A549 (cell line): ENCODE results near the gene NECTIN1. TPM values are rescaled to one million over a fixed set of nuclear protein-coding genes. Genes with fewer than 3 reads are reported as not detected.

Source experiments
- ATAC-seq, 2 experiments: fragments of 200-7000 bp in 1 of 2; fragments of >200 bp in 1 of 2; cut with Nextera tagmentation in 1 of 2; cut with Tn5 transposase in 1 of 2; 3 replicates each; pipeline versions ENCODE4 v1.8.0 to v1.9.1; 2018 to 2020; ENCODE audit warnings: mild to moderate bottlenecking in 1 of 2, moderate library complexity in 1 of 2
- CTCF ChIA-PET: fragments of 300-600 bp; sonication (Branson Sonifier 250); formaldehyde crosslinking; extraction: SDS; loops from one replicate; lab custom pipeline; 2021; ENCODE audit warnings: antibody characterized with exemption, inconsistent platforms; lab: Yijun Ruan, JAX
- POLR2A ChIA-PET: fragments of 350-600 bp; formaldehyde crosslinking; extraction: SDS; loops from one replicate; lab custom pipeline; 2021; ENCODE audit warnings: antibody characterized with exemption, inconsistent platforms; lab: Yijun Ruan, JAX
- DNase-seq, 2 experiments: peaks; one replicate each; pipeline versions ENCODE4 v3.0.0 to v3.0.0-alpha.2; 2011 to 2016; ENCODE audit warnings: low read depth in 1 of 2, low spot score in 1 of 2
- FAIRE-seq: peaks from 2 replicates; lab custom pipeline; 2011; peaks lifted over from hg19 to GRCh38; lab: Jason Lieb, UNC
- H3K27ac ChIP-seq, 2 experiments: fragments of >200 bp; sonication (Bioruptor Twin); formaldehyde crosslinking; 3 replicates each; pipeline ENCODE4 v1.5.1; 2016 to 2017
- H3K4me1 ChIP-seq: fragments of >200 bp; sonication (Bioruptor Twin); formaldehyde crosslinking; 3 replicates; pipeline ENCODE4 v1.6.1; 2016
- H3K4me2 ChIP-seq: fragments of >200 bp; sonication (Bioruptor Twin); formaldehyde crosslinking; 3 replicates; pipeline ENCODE4 v1.6.1; 2016
- H3K4me3 ChIP-seq: fragments of >200 bp; sonication (Bioruptor Twin); formaldehyde crosslinking; 3 replicates; pipeline ENCODE4 v1.5.1; 2016
- H3K9me3 ChIP-seq: fragments of >200 bp; sonication (Bioruptor Twin); formaldehyde crosslinking; 3 replicates; pipeline ENCODE4 v1.6.1; 2016
- BHLHE40 ChIP-seq: IDR thresholded peaks from 2 replicates; pipeline ENCODE4 v1.6.1; 2012; ENCODE audit warnings: low read depth, low read length, inconsistent platforms
- CHD2 ChIP-seq: fragments of 150-350 bp; IDR thresholded peaks from 2 replicates; pipeline ENCODE4 v1.6.1; 2014; ENCODE audit warnings: low read length; ENCODE audit not compliant: partially characterized antibody
- EHMT2 ChIP-seq: fragments of 200-600 bp; sonication (generic); IDR thresholded peaks from 2 replicates; pipeline ENCODE4 v1.6.1; 2016; ENCODE audit warnings: antibody characterized with exemption, low read depth, mild to moderate bottlenecking, moderate library complexity
- FOXS1 ChIP-seq: fragments of 250-450 bp; sonication (Bioruptor Pico); IDR thresholded peaks from 2 replicates; pipeline ENCODE4 v1.5.0; 2020; ENCODE audit warnings: mild to moderate bottlenecking, moderate library complexity
- HEYL ChIP-seq: fragments of 250-450 bp; sonication (Bioruptor Pico); IDR thresholded peaks from 2 replicates; pipeline ENCODE4 v1.8.0; 2021; ENCODE audit warnings: mild to moderate bottlenecking, moderate library complexity
- HOXB13 ChIP-seq: fragments of 250-450 bp; sonication (Bioruptor Pico); IDR thresholded peaks from 2 replicates; pipeline ENCODE4 v1.5.0; 2020; ENCODE audit warnings: low read depth, mild to moderate bottlenecking, moderate library complexity
- HOXB5 ChIP-seq: fragments of 250-450 bp; sonication (Bioruptor Pico); IDR thresholded peaks from 2 replicates; pipeline ENCODE4 v1.5.0; 2020; ENCODE audit warnings: mild to moderate bottlenecking, moderate library complexity
- JUNB ChIP-seq: fragments of >200 bp; sonication (Bioruptor Twin); formaldehyde crosslinking; IDR thresholded peaks from 2 replicates; pipeline ENCODE4 v1.6.1; 2016
- MAFK ChIP-seq: fragments of 450-650 bp; IDR thresholded peaks from 2 replicates; pipeline ENCODE4 v1.6.1; 2014; ENCODE audit not compliant: partially characterized antibody
- MAZ ChIP-seq: fragments of 150-350 bp; IDR thresholded peaks from 2 replicates; pipeline ENCODE4 v1.6.1; 2014; ENCODE audit warnings: antibody characterized with exemption, low read depth, low read length, borderline replicate concordance
- MYC ChIP-seq: IDR thresholded peaks from 2 replicates; pipeline ENCODE4 v1.6.1; 2012; ENCODE audit warnings: mild to moderate bottlenecking, inconsistent platforms, low read length, improper control_type of control experiment, borderline replicate concordance
- POLR2AphosphoS2 ChIP-seq: conservative IDR thresholded peaks from 2 replicates; pipeline ENCODE4 v1.6.1; 2012; ENCODE audit warnings: low read length, improper control_type of control experiment, inconsistent platforms
- RARB ChIP-seq: fragments of 250-450 bp; sonication (Bioruptor Pico); IDR thresholded peaks from 2 replicates; pipeline ENCODE4 v1.8.0; 2021; ENCODE audit warnings: mild to moderate bottlenecking, moderate library complexity
- WGBS: methylation state at CpG from one replicate; pipeline ENCODE4 v1.1.6; 2017; ENCODE audit errors: missing lambda C conversion rate; 5-methylcytosine and 5-hydroxymethylcytosine counted together
- polyA plus RNA-seq, 4 experiments: library from polyadenylated mRNA; depleted of rRNA in 3 of 4; stranded (reverse); fragments of >200 nt; fragmentation: RNase III in 1 of 4; extraction: RNeasy Plus Mini Kit Qiagen cat#74134 plus additional on column Dnase treatment in 1 of 4; gene quantifications; 2 replicates in 3 of 4; 3 replicates in 1 of 4; pipeline ENCODE4 v1.2.3, GENCODE V29; 2011 to 2017
- TF ChIP-seq, protein P1 (sequence below): fragments of >200 bp; sonication (Bioruptor Twin); formaldehyde crosslinking; IDR thresholded peaks from 3 replicates; pipeline ENCODE4 v1.5.1; 2016
- TF ChIP-seq, protein P2 (sequence below): IDR thresholded peaks from 2 replicates; pipeline ENCODE4 v1.6.1; 2012
- TF ChIP-seq, protein P3 (sequence below): fragments of >200 bp; sonication (Bioruptor Twin); formaldehyde crosslinking; IDR thresholded peaks from 3 replicates; pipeline ENCODE4 v1.6.1; 2016
- TF ChIP-seq, protein P4 (sequence below): fragments of 250-450 bp; sonication (Bioruptor Pico); IDR thresholded peaks from 2 replicates; pipeline ENCODE4 v1.5.0; 2021; ENCODE audit warnings: mild to moderate bottlenecking, moderate library complexity, borderline replicate concordance
- TF ChIP-seq, protein P5 (sequence below): fragments of 150-350 bp; IDR thresholded peaks from 2 replicates; pipeline ENCODE4 v1.6.1; 2014; ENCODE audit warnings: low read depth, mild to moderate bottlenecking, low read length
- TF ChIP-seq, protein P6 (sequence below): fragments of 200-600 bp; sonication (generic); IDR thresholded peaks from 2 replicates; pipeline ENCODE4 v1.6.1; 2016; ENCODE audit warnings: antibody characterized with exemption, mild to moderate bottlenecking, moderate library complexity

The NECTIN1 gene
- polyA plus RNA-seq, 2 of the 4 experiments (the other 2 are of a cell fraction), result 2.2 to 5.5 TPM

DNA sequence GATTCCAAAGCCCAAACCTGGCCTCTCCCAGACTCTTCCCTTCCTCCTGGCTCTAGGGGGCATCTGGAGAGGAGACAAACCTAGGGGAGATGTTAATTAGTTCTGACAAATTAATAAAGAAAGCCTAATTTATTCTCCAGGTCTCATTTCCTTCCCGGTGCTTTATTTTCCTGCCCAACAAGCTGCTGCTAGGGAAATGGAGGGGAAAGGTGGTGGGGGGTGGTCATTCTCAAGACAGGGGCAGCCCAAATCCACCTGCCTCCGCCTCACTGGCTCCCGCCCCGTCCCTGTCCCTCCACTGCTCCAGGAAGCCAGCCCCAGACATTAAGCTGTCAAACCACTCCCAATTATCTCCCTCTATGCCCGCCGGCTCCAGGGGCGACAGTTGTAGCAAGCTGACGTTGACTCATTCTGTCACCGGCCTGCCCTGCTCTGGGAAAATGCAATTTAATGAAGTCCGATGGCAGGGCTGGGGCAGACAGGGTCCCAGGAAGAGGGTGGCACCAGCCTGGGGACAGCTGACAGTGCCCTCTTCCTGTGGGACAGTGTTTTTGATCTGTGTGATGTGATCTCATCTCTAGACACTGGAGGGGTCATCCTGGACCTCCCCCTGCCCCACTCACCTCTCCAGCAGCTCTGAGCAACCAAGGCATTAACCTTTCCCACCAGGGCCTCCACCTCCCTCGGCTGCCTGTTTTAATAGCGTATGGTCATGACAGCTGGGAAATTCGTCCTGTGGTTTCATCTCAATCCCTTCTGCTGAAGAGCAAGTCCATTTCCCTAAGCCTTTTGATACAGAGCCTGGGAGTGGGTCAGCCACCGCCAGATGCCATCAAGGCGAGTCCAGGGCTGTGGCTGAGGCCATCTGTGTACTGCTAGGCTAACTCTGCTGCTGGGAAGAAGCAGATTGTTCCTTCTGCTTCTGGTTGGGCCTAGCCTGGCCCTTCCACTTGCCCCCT is 27.1 kb downstream of the NECTIN1 start:
- no peak overlapping the region for H3K4me3 ChIP-seq
- no peak for FAIRE-seq
- TF ChIP-seq RARB (no peak), MYC (no peak), HOXB5 (CRISPR knock-in tag) (no peak), CHD2 (no peak), HOXB13 (no peak), HEYL (CRISPR knock-in tag) (no peak), MAZ (no peak), EHMT2 (no peak), BHLHE40 (no peak), POLR2AphosphoS2 (no peak), FOXS1 (no peak), JUNB (no peak), MAFK (no peak)
- TF ChIP-seq, protein P1, sequence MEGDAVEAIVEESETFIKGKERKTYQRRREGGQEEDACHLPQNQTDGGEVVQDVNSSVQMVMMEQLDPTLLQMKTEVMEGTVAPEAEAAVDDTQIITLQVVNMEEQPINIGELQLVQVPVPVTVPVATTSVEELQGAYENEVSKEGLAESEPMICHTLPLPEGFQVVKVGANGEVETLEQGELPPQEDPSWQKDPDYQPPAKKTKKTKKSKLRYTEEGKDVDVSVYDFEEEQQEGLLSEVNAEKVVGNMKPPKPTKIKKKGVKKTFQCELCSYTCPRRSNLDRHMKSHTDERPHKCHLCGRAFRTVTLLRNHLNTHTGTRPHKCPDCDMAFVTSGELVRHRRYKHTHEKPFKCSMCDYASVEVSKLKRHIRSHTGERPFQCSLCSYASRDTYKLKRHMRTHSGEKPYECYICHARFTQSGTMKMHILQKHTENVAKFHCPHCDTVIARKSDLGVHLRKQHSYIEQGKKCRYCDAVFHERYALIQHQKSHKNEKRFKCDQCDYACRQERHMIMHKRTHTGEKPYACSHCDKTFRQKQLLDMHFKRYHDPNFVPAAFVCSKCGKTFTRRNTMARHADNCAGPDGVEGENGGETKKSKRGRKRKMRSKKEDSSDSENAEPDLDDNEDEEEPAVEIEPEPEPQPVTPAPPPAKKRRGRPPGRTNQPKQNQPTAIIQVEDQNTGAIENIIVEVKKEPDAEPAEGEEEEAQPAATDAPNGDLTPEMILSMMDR, result no peak
- TF ChIP-seq, protein P2, sequence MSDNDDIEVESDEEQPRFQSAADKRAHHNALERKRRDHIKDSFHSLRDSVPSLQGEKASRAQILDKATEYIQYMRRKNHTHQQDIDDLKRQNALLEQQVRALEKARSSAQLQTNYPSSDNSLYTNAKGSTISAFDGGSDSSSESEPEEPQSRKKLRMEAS, result no peak
- TF ChIP-seq, protein P3, sequence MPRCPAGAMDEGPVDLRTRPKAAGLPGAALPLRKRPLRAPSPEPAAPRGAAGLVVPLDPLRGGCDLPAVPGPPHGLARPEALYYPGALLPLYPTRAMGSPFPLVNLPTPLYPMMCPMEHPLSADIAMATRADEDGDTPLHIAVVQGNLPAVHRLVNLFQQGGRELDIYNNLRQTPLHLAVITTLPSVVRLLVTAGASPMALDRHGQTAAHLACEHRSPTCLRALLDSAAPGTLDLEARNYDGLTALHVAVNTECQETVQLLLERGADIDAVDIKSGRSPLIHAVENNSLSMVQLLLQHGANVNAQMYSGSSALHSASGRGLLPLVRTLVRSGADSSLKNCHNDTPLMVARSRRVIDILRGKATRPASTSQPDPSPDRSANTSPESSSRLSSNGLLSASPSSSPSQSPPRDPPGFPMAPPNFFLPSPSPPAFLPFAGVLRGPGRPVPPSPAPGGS, result no peak
- TF ChIP-seq, protein P4, sequence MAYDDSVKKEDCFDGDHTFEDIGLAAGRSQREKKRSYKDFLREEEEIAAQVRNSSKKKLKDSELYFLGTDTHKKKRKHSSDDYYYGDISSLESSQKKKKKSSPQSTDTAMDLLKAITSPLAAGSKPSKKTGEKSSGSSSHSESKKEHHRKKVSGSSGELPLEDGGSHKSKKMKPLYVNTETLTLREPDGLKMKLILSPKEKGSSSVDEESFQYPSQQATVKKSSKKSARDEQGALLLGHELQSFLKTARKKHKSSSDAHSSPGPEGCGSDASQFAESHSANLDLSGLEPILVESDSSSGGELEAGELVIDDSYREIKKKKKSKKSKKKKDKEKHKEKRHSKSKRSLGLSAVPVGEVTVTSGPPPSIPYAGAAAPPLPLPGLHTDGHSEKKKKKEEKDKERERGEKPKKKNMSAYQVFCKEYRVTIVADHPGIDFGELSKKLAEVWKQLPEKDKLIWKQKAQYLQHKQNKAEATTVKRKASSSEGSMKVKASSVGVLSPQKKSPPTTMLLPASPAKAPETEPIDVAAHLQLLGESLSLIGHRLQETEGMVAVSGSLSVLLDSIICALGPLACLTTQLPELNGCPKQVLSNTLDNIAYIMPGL (CRISPR knock-in tag), result no peak
- TF ChIP-seq, protein P5, sequence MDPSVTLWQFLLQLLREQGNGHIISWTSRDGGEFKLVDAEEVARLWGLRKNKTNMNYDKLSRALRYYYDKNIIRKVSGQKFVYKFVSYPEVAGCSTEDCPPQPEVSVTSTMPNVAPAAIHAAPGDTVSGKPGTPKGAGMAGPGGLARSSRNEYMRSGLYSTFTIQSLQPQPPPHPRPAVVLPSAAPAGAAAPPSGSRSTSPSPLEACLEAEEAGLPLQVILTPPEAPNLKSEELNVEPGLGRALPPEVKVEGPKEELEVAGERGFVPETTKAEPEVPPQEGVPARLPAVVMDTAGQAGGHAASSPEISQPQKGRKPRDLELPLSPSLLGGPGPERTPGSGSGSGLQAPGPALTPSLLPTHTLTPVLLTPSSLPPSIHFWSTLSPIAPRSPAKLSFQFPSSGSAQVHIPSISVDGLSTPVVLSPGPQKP, result no peak
- TF ChIP-seq, protein P6, sequence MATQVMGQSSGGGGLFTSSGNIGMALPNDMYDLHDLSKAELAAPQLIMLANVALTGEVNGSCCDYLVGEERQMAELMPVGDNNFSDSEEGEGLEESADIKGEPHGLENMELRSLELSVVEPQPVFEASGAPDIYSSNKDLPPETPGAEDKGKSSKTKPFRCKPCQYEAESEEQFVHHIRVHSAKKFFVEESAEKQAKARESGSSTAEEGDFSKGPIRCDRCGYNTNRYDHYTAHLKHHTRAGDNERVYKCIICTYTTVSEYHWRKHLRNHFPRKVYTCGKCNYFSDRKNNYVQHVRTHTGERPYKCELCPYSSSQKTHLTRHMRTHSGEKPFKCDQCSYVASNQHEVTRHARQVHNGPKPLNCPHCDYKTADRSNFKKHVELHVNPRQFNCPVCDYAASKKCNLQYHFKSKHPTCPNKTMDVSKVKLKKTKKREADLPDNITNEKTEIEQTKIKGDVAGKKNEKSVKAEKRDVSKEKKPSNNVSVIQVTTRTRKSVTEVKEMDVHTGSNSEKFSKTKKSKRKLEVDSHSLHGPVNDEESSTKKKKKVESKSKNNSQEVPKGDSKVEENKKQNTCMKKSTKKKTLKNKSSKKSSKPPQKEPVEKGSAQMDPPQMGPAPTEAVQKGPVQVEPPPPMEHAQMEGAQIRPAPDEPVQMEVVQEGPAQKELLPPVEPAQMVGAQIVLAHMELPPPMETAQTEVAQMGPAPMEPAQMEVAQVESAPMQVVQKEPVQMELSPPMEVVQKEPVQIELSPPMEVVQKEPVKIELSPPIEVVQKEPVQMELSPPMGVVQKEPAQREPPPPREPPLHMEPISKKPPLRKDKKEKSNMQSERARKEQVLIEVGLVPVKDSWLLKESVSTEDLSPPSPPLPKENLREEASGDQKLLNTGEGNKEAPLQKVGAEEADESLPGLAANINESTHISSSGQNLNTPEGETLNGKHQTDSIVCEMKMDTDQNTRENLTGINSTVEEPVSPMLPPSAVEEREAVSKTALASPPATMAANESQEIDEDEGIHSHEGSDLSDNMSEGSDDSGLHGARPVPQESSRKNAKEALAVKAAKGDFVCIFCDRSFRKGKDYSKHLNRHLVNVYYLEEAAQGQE, result no peak
- TF ChIP-seq, all 56 proteins: peak for 0
- H3K9me3 ChIP-seq, result no peaks in the 10 kb centered on the region
- H3K4me1 ChIP-seq, result 0 out of 3 replicates have a peak, but pooled peaks cover under 1% of the 10 kb centered on the region
- CTCF ChIA-PET, result interaction anchor here (2.7 kb wide), 1 partner anchor 27 kb away, joined by 7 read pairs; the partner anchor contains the start of gene NECTIN1
- DNase-seq (no peak), ATAC-seq (no peak)
- no peak overlapping the region for H3K4me2 ChIP-seq
- POLR2A ChIA-PET, result no interaction called here
- H3K27ac ChIP-seq, result no peak overlapping the region
- 83% methylated on average over 14 of the region's 15 CpGs for WGBS
